8988T (cell line): Measurements from ENCODE around the gene RPS5.
"Not testable (repeated sequence)": the region's sequence is repeated elsewhere in the genome, so short reads cannot be mapped to it uniquely, and the experiment has no call there.

Source experiments
- DNase-seq: peaks from one replicate; pipeline ENCODE4 v3.0.0; 2011

RPS5 gene

GRCh38 chr19:58386576-58387337 lies at the start of gene RPS5:
RPS5 (plus strand) TSS chr19:58387269; CDS start chr19:58388138, 869 bp downstream.
- DNase-seq = peak; percentile 91

GRCh38 chr19:58338336-58338735 lies 48.7 kb upstream of the RPS5 start:
- no peak for DNase-seq

GRCh38 chr19:58338825-58339558 lies 48.1 kb upstream of the RPS5 start:
- no peak for DNase-seq

- DNase-seq = no peak
These were observed 41.5 kb upstream of the RPS5 start for GRCh38 chr19:58345558-58345957.

- no peak for DNase-seq
These were observed 39.8 kb upstream of the RPS5 start for GRCh38 chr19:58346961-58347929.

- DNase-seq = not testable (repeated sequence)
These were observed 39.0 kb upstream of the RPS5 start for GRCh38 chr19:58348080-58348479.

- DNase-seq = no peak
These were observed 37.5 kb upstream of the RPS5 start for GRCh38 chr19:58349590-58349989.

- DNase-seq = no peak
These were observed 36.8 kb upstream of the RPS5 start for GRCh38 chr19:58350001-58350861.

- no peak for DNase-seq
These were observed 36.1 kb upstream of the RPS5 start for GRCh38 chr19:58350871-58351557.

- no peak for DNase-seq
These were observed 35.6 kb upstream of the RPS5 start for GRCh38 chr19:58351558-58351878.

- no peak for DNase-seq
These were observed 34.9 kb upstream of the RPS5 start for GRCh38 chr19:58351990-58352755.

- DNase-seq = no peak
These were observed 34.1 kb upstream of the RPS5 start, which contains the start of gene A1BG for GRCh38 chr19:58352760-58353671. A1BG (minus strand) TSS chr19:58353492; CDS start chr19:58353437, 55 bp downstream.

GRCh38 chr19:58353717-58354477 lies 33.2 kb upstream of the RPS5 start:
- DNase-seq = no peak

- no peak for DNase-seq
These were observed 32.5 kb upstream of the RPS5 start for GRCh38 chr19:58354478-58355030.

- no peak for DNase-seq
These were observed 31.8 kb upstream of the RPS5 start for GRCh38 chr19:58355215-58355796.

- DNase-seq = no peak
These were observed 30.9 kb upstream of the RPS5 start for GRCh38 chr19:58355908-58356765.
